Measurements from ENCODE around the gene CEP85. TPM values are rescaled to one million over a fixed set of nuclear protein-coding genes. Genes with fewer than 3 reads are reported as not detected.
A peak's percentile ranks its signal among the peaks of the same experiment; 100 is the strongest.

Gene CEP85
- total RNA-seq, 1 experiment from 2014 or later, result 38.6 TPM

DNA sequence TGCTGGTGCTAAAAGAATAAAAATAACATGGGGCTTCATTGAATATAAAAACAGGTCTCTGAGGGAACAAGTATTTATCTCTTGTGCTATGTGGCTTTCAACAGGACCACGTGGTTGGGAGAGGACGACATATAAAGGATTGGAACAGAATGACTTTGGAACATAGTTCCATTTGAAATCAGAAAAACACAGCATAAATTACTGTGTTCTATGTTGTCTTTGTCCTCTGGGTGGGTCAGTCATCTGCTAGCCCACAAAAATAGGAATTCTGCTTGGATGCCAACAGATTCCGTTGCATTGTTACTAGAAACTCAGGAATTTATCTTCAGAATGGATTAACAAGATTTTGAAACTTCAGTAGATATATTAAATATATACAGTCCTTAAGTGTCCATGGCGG lies 5.9 kb downstream of the CEP85 start:
- Mint-ChIP-seq H3K9me3 (peaks cover 4 to 12% of the 10 kb centered on the region in 2 experiments; a peak in 4 of 5 replicates), H3K36me3 (ENCODE audit: insufficient read depth in 1 of 3, low read depth in 3 of 3) (peaks cover 33 to 56% (median 56%) of the 10 kb centered on the region in 3 experiments), H3K4me3 (no peak overlapping the region), H3K4me1 (peaks cover 20% of the 10 kb centered on the region in 2 experiments), H3K27ac (peak overlapping the region in 1 of 3 experiments; percentile 49; a peak in 1 of 7 replicates), H3K27me3 (ENCODE audit: low read depth) (no peaks in the 10 kb centered on the region)
- Histone ChIP-seq H2BK5ac (ENCODE audit: insufficient read length, low read length) (no peak overlapping the region), H3K9me3 (ENCODE audit: control insufficient read depth, low read depth, low read length) (no peaks in the 10 kb centered on the region), H2BK15ac (ENCODE audit: low read depth, low read length) (no peak overlapping the region), H3K56ac (ENCODE audit: insufficient read length, low read depth, low read length) (no peak overlapping the region), H3K18ac (ENCODE audit: insufficient read length, low read depth, low read length) (no peak overlapping the region), H4K91ac (ENCODE audit: insufficient read length, low read depth, low read length) (no peak overlapping the region), H3K9ac (ENCODE audit: extremely low read depth, insufficient read length, low read length) (no peak overlapping the region), H4K20me1 (ENCODE audit: control insufficient read depth, insufficient read depth, insufficient read length) (no peaks in the 10 kb centered on the region), H3K4me2 (ENCODE audit: insufficient read depth, insufficient read length, low read length) (no peak overlapping the region), H3K79me2 (ENCODE audit: insufficient read depth, low read length) (peaks cover 23% of the 10 kb centered on the region; the same call in 1 of the 2 replicates), H2AK5ac (ENCODE audit: insufficient read length, low read length) (no peak overlapping the region), H3K14ac (ENCODE audit: insufficient read depth, low read length) (no peak overlapping the region), H3K27me3 (ENCODE audit: insufficient read depth, low read length) (no peaks in the 10 kb centered on the region), H3K27ac (ENCODE audit: insufficient read length, low read depth, low read length) (no peak overlapping the region), H3T11ph (ENCODE audit: low read length) (no peak overlapping the region), H2BK12ac (ENCODE audit: insufficient read length, low read depth, low read length) (no peak overlapping the region), H2BK20ac (ENCODE audit: low read depth, low read length, poor library complexity, severe bottlenecking) (no peak overlapping the region), H4K8ac (replicated peaks; ENCODE audit: insufficient read length, low read depth, low read length) (no peak overlapping the region), H3K23me2 (ENCODE audit: insufficient read length, low read depth, low read length, poor library complexity, severe bottlenecking) (peaks cover 3% of the 10 kb centered on the region), H4K5ac (ENCODE audit: insufficient read length, low read depth, low read length) (no peak overlapping the region), H2BK120ac (ENCODE audit: low read depth, low read length, poor library complexity, severe bottlenecking) (no peak overlapping the region), H3K23ac (ENCODE audit: insufficient read length, low read depth, low read length) (no peak overlapping the region), H3K4me1 (ENCODE audit: insufficient read depth, low read length) (no peaks in the 10 kb centered on the region), H3K4ac (ENCODE audit: low read depth, low read length) (no peak overlapping the region), H2AFZ (ENCODE audit: low read length) (no peak overlapping the region), H3K79me1 (ENCODE audit: insufficient read depth, low read depth, low read length, poor library complexity, severe bottlenecking) (peaks cover 13% of the 10 kb centered on the region)
- DNase-seq, result no peak
- TF ChIP-seq, protein P1, sequence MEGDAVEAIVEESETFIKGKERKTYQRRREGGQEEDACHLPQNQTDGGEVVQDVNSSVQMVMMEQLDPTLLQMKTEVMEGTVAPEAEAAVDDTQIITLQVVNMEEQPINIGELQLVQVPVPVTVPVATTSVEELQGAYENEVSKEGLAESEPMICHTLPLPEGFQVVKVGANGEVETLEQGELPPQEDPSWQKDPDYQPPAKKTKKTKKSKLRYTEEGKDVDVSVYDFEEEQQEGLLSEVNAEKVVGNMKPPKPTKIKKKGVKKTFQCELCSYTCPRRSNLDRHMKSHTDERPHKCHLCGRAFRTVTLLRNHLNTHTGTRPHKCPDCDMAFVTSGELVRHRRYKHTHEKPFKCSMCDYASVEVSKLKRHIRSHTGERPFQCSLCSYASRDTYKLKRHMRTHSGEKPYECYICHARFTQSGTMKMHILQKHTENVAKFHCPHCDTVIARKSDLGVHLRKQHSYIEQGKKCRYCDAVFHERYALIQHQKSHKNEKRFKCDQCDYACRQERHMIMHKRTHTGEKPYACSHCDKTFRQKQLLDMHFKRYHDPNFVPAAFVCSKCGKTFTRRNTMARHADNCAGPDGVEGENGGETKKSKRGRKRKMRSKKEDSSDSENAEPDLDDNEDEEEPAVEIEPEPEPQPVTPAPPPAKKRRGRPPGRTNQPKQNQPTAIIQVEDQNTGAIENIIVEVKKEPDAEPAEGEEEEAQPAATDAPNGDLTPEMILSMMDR (conservative IDR thresholded peaks at IDR 0.05), result no peak
- WGBS (ENCODE audit: extremely low coverage, insufficient read length, low lambda C conversion rate), result no CpG with 5 or more reads among the region's 4 CpGs
